MCF 10A (cell line): Measurements from ENCODE around the gene PRKD1. TPM values are rescaled to one million over a fixed set of nuclear protein-coding genes. Genes with fewer than 3 reads are reported as not detected.

Source experiments
- BruUV-seq: library from RNA; stranded (reverse); fragments of 400-500 nt; replicated peaks from 2 replicates; lab custom pipeline; 2021; lab: Mats Ljungman, UMichigan
- CTCF ChIA-PET: fragments of 300-600 bp; sonication (Branson Sonifier 250); formaldehyde crosslinking; extraction: SDS; loops from one replicate; lab custom pipeline; 2021; ENCODE audit warnings: antibody characterized with exemption, inconsistent platforms; lab: Yijun Ruan, JAX
- POLR2A ChIA-PET: fragments of 300-600, 350-650 bp; sonication (Branson Sonifier 250); formaldehyde crosslinking; extraction: SDS; loops from one replicate; lab custom pipeline; 2020; ENCODE audit warnings: antibody characterized with exemption, inconsistent platforms; lab: Yijun Ruan, JAX
- DNase-seq: peaks from one replicate; pipeline ENCODE4 v3.0.0-alpha.2; 2018; ENCODE audit not compliant: unreplicated experiment
- H3K27ac Mint-ChIP-seq: one replicate; pipeline ENCODE4 v1.8.0; 2022; ENCODE audit warnings: mild to moderate bottlenecking, low read depth, mixed read lengths; ENCODE audit not compliant: unreplicated experiment
- H3K27me3 Mint-ChIP-seq: one replicate; pipeline ENCODE4 v1.8.0; 2022; ENCODE audit warnings: mixed read lengths; ENCODE audit not compliant: insufficient read depth, unreplicated experiment
- H3K36me3 Mint-ChIP-seq: one replicate; pipeline ENCODE4 v1.8.0; 2022; ENCODE audit warnings: mild to moderate bottlenecking, moderate library complexity, mixed read lengths; ENCODE audit not compliant: insufficient read depth, unreplicated experiment
- H3K4me1 Mint-ChIP-seq: one replicate; pipeline ENCODE4 v1.8.0; 2022; ENCODE audit warnings: mixed read lengths; ENCODE audit not compliant: insufficient read depth, unreplicated experiment
- H3K4me3 Mint-ChIP-seq: one replicate; pipeline ENCODE4 v1.8.0; 2022; ENCODE audit warnings: mild to moderate bottlenecking, moderate library complexity, mixed read lengths; ENCODE audit not compliant: unreplicated experiment
- H3K9me3 Mint-ChIP-seq: one replicate; pipeline ENCODE4 v1.8.0; 2022; ENCODE audit warnings: mixed read lengths; ENCODE audit not compliant: unreplicated experiment
- CTCF ChIP-seq: fragments of 200-600 bp; IDR thresholded peaks from one replicate; pipeline ENCODE4 v1.8.0; 2022; ENCODE audit warnings: antibody characterized with exemption, mild to moderate bottlenecking; ENCODE audit not compliant: unreplicated experiment
- intact Hi-C: fragments of 100-400 bp; cut with micrococcal nuclease; formaldehyde crosslinking; loops from 2 replicates; pipeline ENCODE4 v1.14.1; 2022
- total RNA-seq: library from RNA; stranded (reverse); gene quantifications from 2 replicates; pipeline ENCODE4 v1.2.3, GENCODE V29; 2022

PRKD1 gene
- total RNA-seq, 1 experiment from 2014 or later: 8.8 TPM

GRCh38 chr14:29806124-29806517, 121.5 kb downstream of the PRKD1 start:
- ChIA-PET CTCF (no interaction called here), POLR2A (interaction anchor here (0.6 kb wide), 1 partner anchor 408 kb away, joined by 3 read pairs; no protein-coding TSS in a partner anchor)
- TF ChIP-seq CTCF: no peak
- Mint-ChIP-seq H3K4me3 (no peak overlapping the region), H3K36me3 (no peaks in the 10 kb centered on the region), H3K4me1 (peaks cover 12% of the 10 kb centered on the region), H3K9me3 (no peaks in the 10 kb centered on the region), H3K27me3 (no peaks in the 10 kb centered on the region), H3K27ac (peak overlapping the region; percentile 72)
- BruUV-seq: TSS peak; percentile 95
- intact Hi-C loops: loop anchor here (10.0 kb wide), 1 partner anchor 119 kb away; the partner anchor contains the start of gene PRKD1
- DNase-seq: no peak

DNA sequence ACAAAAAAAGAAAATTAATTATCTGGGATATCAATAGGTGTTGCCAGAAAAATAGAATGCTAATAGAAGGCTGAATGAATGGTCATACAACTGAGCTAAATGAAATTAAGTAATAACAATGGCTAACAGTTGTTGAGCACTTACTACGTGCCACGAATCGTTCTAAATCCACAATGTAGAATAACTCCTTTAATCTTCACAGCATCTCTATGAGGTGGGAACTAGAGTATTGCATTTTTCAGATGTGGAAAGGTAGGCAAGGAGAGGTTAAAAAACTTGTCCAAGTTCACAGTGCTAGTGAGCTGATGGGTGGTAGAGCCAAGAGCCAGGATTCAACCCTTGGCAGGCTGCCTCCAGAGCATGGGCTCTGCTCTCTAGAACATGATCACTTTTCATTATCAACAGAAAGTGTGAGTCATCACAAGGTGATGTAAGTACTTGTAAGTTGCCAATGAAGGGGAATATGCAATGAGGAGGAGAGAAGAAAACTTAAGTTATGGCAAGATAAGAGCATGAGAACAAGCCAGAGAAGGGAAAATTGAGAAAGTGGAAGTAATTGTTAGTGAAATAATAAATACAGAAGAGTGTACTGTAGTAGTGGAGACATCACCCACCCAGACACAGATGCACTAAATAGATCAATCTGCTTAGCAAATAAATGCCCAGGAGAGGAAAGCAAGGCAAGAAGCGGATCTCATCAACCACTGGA, 122.1 kb downstream of the PRKD1 start:
- H3K4me3 Mint-ChIP-seq: no peak overlapping the region
- peaks cover 12% of the 10 kb centered on the region for H3K4me1 Mint-ChIP-seq
- DNase-seq: peak; percentile 94
- CTCF ChIA-PET: interaction anchor here (0.7 kb wide), 1 partner anchor 459 kb away, joined by 3 read pairs; no protein-coding TSS in a partner anchor
- no peaks in the 10 kb centered on the region for H3K36me3 Mint-ChIP-seq
- TF ChIP-seq CTCF: no peak
- intact Hi-C loops: loop anchor here (10.0 kb wide), 1 partner anchor 119 kb away; the partner anchor contains the start of gene PRKD1
- POLR2A ChIA-PET: interaction anchor here (0.6 kb wide), 3 partner anchors 12 to 409 kb away, joined by 3 read pairs; no protein-coding TSS in a partner anchor
- H3K27me3 Mint-ChIP-seq: no peaks in the 10 kb centered on the region
- peak overlapping the region; percentile 72 for H3K27ac Mint-ChIP-seq
- no TSS peak for BruUV-seq
- no peaks in the 10 kb centered on the region for H3K9me3 Mint-ChIP-seq

DNA sequence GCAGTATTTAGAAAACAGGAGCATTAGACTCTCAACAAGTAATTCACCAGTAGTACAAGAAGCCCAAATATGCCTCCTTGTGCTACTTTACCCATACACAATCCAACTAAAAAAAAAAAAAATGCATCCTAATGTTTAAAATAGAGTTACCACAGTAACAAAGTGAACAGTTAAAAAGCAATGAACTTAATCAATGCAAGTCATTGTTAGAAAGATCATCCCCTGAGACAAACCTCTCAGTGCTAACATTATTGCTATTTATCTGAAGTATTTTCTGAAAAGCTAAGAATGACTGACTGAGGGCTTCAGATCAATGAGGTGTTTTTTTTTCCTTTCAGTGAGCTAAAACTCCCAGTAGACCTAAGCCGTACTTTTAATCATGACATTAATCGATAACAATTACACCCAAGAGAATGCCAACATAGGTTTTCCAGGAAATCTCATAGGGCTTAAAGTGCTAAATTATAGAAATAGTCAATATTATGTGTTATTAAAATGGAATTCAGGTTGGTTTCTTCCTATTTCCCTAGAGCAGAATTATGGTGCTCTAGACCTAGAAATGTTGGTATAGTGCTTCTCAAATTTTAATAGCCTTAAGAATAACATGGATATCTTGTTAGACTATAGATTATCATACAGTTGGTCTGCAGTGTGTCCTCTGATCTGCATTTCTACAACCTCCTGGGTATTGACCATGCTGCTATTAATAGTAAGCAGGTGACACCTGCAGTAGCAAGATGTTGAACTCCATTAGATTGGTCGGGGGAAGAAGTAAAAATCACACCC, 123.0 kb downstream of the PRKD1 start:
- no peak overlapping the region for H3K27ac Mint-ChIP-seq

More for the DNA sequence above, 123.0 kb downstream of the PRKD1 start:
- CTCF ChIA-PET: interaction anchor here (0.7 kb wide), 2 partner anchors 31 to 460 kb away, joined by 3 to 5 read pairs; no protein-coding TSS in a partner anchor
- Mint-ChIP-seq H3K4me1 (peaks cover 12% of the 10 kb centered on the region), H3K4me3 (no peak overlapping the region), H3K9me3 (no peaks in the 10 kb centered on the region), H3K36me3 (no peaks in the 10 kb centered on the region), H3K27me3 (no peaks in the 10 kb centered on the region)
- POLR2A ChIA-PET: interaction anchor here (0.6 to 0.7 kb wide), 3 partner anchors 11 to 212 kb away, joined by 3 read pairs; no protein-coding TSS in a partner anchor
- TF ChIP-seq CTCF: no peak
- intact Hi-C loops: loop anchor here (10.0 kb wide), 1 partner anchor 120 kb away; the partner anchor contains the start of gene PRKD1
- DNase-seq: no peak
- no TSS peak for BruUV-seq
